ENCODE data around the gene SARDH.

The SARDH gene

DNA sequence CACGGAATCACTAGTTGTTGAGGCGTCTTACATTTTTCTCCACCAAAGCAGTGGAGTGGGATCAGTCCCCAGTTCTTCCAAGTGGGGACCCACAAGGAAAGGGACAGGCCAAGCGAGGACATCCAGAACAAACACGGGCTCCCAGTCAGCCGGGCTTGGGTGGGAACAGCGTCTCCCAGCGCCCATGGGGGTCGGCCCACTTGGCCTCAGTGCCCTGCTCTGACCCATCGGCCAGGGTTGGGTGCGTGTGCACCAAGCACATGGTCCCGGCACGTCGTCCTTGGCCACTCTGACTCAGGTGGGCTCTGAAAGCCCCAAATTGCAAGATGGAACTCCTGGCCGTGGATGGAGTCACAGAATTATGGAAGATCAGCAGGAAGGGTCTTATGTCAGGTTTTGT, 64.1 kb downstream of the SARDH start:
- Histone ChIP-seq H3K36me3 (peaks cover 89% of the 10 kb centered on the region), H3K9me3 (ENCODE audit: severe bottlenecking) (no peaks in the 10 kb centered on the region), H3K4me3 (ENCODE audit: low read depth, low read length) (no peak overlapping the region), H3K27me3 (ENCODE audit: insufficient read depth, low read depth, severe bottlenecking) (no peaks in the 10 kb centered on the region), H3K27ac (no peak overlapping the region)
- TF ChIP-seq CTCF (IDR thresholded peaks at IDR 0.05; ENCODE audit: low read depth, low read length): no peak
- no peak for DNase-seq

- Histone ChIP-seq H3K36me3 (peaks cover 81% of the 10 kb centered on the region), H3K9me3 (ENCODE audit: severe bottlenecking) (no peaks in the 10 kb centered on the region), H3K27me3 (ENCODE audit: insufficient read depth, low read depth, severe bottlenecking) (no peaks in the 10 kb centered on the region), H3K27ac (no peak overlapping the region), H3K4me3 (ENCODE audit: low read depth, low read length) (no peak overlapping the region)
- DNase-seq: no peak
- no peak for TF ChIP-seq CTCF (IDR thresholded peaks at IDR 0.05; ENCODE audit: low read depth, low read length)
Observed at GRCh38 chr9:133673258-133673655, 64.9 kb downstream of the SARDH start.

DNA sequence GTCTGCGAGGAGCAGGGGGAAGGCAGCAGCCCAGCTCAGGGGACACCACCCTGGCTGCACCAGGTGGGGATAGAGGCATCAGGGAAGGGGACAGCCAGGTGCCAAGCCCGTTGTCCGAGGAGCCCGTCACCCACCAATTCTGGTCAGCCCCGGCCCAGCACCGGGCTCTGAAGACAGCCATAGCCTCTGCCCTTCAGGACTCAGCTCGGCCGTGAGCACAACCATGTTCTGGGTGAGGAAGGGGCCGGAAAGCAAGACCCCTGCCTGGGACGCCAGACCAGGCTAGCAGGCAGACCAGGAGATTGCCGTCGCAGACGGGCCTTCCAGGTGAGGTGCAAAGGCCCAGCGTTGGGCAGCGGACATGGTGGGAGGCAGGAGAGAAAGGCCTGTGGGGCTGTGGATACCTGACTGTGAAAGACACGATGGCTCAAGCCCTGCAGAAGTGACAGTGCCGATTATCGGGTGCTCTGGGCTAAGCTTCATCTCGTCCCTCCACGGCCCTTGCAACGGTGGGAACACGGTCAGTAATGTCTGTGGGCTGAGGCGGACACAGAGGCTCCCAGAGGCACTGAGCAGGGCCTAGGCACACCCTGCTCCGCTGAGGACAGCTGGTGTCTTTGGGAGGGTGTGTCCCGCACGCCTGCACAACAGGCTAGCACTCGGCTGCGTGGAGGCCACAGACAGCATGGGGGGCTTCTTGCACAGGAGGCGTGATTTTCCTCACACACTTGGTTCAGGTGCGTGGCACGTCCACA, 65.5 kb downstream of the SARDH start:
- Histone ChIP-seq H3K9me3 (ENCODE audit: severe bottlenecking) (no peaks in the 10 kb centered on the region), H3K27ac (no peak overlapping the region), H3K36me3 (peaks cover 78% of the 10 kb centered on the region), H3K4me3 (ENCODE audit: low read depth, low read length) (no peak overlapping the region), H3K27me3 (ENCODE audit: insufficient read depth, low read depth, severe bottlenecking) (no peaks in the 10 kb centered on the region)
- DNase-seq: no peak
- no peak for TF ChIP-seq CTCF (IDR thresholded peaks at IDR 0.05; ENCODE audit: low read depth, low read length)

GRCh38 chr9:133671371-133671770, 66.8 kb downstream of the SARDH start:
- Histone ChIP-seq H3K9me3 (ENCODE audit: severe bottlenecking) (no peaks in the 10 kb centered on the region), H3K27me3 (ENCODE audit: insufficient read depth, low read depth, severe bottlenecking) (no peaks in the 10 kb centered on the region)

DNA sequence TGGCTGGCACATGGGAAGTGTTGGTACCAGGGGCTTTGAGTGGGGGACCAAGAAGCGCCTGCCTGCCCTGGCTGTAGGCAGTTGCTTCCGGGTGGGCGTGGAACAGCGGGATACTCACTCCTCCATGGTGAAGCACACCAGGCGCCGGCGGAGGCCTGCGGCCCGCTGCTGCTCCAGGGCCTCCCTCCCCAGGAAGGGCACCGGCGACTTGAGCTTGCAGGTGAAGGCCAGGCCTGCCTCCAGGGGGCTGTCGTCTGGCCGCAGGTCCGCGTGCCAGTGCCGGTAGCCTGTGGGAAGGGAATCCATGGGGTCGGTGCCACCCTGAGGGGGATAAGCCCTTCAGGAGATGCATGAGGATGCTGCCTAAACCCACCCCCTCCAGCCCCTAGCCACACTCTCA, 67.7 kb downstream of the SARDH start:
- Histone ChIP-seq H3K27me3 (ENCODE audit: insufficient read depth, low read depth, severe bottlenecking) (no peaks in the 10 kb centered on the region), H3K4me3 (ENCODE audit: low read depth, low read length) (no peak overlapping the region), H3K9me3 (ENCODE audit: severe bottlenecking) (no peaks in the 10 kb centered on the region), H3K27ac (no peak overlapping the region), H3K36me3 (peaks cover 72% of the 10 kb centered on the region)
- TF ChIP-seq CTCF (IDR thresholded peaks at IDR 0.05; ENCODE audit: low read depth, low read length): no peak
- no peak for DNase-seq

More at GRCh38 chr9:133671371-133671770, 66.8 kb downstream of the SARDH start:
- Histone ChIP-seq H3K36me3 (peaks cover 75% of the 10 kb centered on the region), H3K27ac (no peak overlapping the region), H3K4me3 (ENCODE audit: low read depth, low read length) (no peak overlapping the region)
- no peak for DNase-seq
- TF ChIP-seq CTCF (IDR thresholded peaks at IDR 0.05; ENCODE audit: low read depth, low read length): no peak

Measured in WERI-Rb-1 (cell line).